IPS-11a (cell line): ENCODE results near the gene EVC2.
"Not testable (repeated sequence)": the region's sequence is repeated elsewhere in the genome, so short reads cannot be mapped to it uniquely, and the experiment has no call there.

ENCODE experiments used
- H3K4me3 ChIP-seq: one replicate; pipeline ENCODE4 v1.5.1; 2013; ENCODE audit warnings: low read depth, low read length, control low read depth

The EVC2 gene

DNA sequence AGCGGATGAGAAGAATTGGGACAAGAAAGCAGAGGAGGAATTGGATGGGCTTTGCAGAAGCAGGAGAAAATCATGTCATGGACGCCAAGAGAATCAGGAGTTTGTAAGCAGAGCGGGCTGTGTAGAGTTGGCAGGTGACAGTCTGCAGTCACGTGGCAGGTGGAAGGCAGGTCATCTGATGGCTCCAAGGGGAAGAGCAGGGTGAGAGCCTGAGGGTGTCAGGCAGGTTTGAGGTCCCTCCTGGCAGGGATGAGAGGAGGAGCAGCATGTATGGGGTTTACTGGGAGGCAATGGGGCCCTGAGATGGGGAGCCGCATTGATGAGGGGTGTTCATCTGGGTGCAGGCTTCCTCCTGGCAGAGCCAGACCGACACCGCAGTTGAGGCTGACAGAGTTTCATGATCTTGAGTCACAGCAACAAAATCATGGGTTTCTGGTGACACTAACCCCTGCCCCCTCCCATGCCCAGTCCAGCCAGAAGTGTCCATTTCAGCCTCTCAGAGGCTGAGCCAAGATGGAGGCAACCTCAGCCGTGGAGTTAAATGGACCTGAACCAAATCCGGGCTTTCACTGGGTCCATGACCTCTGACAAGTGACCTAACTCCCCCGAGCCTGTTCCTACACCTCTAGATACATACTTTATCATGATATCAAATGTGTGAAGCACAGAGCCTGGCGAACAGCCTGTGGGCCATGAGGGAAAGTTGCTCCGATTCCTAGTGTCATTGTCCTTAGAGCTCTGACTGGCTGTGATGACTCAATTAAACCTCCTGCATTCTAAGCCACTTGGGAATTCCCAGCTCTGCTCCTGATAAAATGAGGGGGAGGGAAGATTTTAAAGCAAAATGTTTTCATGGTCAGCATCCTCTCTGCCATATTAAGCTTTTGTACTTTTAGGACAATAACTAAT lies 38.7 kb upstream of the EVC2 start:
- H3K4me3 ChIP-seq, result no peak overlapping the region

DNA sequence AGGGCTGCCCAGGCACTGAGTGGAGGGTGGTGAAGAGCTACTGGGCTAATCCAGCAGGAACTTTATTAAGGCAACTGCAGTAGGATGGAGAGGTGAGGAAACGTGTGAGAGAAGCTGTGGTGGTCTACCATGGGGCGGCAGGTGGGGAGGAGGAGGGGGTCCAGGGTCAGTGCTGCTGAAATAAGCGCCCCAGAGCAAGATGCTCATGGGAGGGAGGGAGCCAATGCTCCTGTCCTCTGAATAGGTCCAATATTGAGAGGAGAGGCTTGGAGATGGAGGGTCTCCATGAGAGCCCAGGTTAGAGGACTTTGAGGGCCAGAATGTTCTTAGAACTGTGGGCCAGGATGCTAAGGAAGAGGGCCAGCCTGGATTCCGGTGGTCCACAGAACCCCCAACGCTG lies 37.9 kb upstream of the EVC2 start:
- H3K4me3 ChIP-seq, result no peak overlapping the region

DNA sequence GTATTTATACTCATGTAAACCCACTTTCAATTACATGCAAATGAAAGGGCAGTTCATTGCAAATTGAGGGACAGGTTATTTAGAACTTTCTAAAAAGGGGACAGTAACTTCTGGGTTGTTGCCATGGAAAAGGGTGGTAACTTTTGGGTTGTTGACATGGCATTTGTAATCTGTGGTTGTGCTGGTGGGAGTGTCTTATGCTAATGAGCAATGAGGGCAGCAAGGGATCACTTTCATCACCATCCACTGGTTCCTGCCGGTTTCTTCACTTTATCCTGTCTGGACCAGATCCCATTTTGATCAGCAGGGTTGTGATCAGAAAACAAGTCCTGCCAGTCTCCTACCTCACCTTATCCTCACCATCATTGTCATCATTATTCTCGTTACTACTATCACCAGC lies 34.6 kb upstream of the EVC2 start:
- H3K4me3 ChIP-seq, result no peak overlapping the region

DNA sequence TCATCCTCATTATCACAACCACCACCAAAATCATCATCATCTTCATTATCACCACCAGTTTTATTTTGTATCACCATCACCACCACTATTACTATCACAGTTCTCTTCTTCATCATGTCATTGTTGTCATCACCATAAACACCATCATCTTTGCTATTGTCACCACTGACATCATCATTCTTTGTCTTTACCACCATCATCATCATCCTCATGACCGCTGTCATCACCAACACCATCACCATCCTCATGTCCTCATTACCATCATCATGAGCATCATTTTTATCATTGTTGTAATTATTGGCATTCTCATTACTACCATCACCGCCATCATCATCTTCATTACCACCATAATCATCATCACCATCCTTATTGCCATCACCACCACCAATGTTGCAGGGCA lies 34.0 kb upstream of the EVC2 start:
- H3K4me3 ChIP-seq, result no peak overlapping the region

DNA sequence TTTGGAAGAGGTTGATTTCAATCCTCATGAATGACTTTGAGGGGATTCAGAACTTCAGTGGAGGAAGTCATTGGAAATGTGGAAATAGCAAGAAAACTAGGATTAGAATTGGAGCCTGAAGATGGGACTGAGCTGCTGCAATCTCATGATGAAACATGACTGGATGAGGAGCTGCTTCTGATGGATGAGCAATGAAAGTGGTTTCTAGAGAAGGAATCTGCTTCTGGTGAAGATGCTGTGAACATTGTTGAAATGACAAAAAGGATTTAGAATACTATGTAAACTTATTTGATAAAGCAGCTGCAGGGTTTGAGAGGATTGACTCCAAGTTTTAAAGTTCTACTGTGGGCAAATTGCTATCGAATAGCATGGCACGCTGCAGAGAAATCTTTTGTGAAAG lies 29.7 kb upstream of the EVC2 start:
- H3K4me3 ChIP-seq, result no peak overlapping the region

DNA sequence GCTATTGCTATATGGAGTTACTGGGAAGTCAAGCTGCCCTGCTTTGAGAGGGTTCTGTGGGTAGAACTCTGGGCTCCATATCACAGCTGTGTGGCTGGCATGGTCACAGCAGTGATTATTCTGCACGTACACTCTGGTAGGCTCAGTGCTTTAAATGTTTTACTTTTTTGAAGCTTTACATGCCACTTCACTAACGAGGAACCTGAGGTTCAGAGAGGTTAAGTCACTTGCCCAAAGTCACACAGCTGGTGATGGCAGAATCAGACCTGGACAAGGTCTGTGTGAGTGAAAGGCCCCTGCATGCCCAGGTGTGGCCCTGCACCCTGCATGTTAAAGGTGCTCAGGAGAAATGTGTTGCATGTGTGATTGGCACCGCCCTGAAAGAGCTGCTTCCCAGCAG lies 27.1 kb upstream of the EVC2 start:
- H3K4me3 ChIP-seq, result no peak overlapping the region

DNA sequence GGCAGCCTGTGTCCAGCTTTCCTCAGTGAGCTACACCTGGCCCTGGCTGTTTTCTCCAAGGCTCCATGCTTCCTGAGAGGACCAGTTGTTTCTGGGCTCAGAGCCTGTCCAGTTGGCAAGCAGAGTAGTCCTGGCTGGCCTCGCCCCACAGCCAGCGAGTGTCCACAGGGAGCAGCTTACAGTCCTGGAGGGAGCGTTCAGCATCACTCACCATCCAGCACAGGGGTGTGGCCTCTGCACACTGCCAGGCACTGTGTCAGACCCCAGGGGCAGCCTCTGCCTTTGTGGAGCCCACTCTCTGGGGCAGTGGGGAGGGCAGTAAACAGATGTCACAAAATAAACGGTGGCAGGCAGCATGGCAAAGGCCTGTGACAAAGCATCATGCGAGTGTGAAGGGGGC lies 26.5 kb upstream of the EVC2 start:
- H3K4me3 ChIP-seq, result no peak overlapping the region

DNA sequence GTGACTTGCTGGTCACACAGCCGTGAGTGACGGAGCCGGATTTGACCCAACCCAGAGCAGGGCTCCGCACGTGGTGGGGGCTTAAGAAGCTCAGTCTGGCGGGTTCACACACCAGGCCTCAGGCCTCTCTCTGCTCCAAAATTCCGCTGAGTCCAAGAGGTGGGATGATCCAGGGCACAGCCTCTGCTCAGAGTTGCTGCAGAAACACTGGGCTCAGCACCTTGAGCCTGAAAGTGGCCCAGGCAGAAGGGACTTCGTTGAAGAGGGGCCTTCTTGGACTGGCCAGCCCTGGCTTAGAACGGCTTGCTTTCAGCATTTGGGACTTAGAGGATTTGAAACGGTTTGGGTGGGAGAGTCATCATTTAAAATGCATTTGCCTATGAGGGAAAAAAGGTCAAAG lies 23.8 kb upstream of the EVC2 start:
- no peak overlapping the region for H3K4me3 ChIP-seq

DNA sequence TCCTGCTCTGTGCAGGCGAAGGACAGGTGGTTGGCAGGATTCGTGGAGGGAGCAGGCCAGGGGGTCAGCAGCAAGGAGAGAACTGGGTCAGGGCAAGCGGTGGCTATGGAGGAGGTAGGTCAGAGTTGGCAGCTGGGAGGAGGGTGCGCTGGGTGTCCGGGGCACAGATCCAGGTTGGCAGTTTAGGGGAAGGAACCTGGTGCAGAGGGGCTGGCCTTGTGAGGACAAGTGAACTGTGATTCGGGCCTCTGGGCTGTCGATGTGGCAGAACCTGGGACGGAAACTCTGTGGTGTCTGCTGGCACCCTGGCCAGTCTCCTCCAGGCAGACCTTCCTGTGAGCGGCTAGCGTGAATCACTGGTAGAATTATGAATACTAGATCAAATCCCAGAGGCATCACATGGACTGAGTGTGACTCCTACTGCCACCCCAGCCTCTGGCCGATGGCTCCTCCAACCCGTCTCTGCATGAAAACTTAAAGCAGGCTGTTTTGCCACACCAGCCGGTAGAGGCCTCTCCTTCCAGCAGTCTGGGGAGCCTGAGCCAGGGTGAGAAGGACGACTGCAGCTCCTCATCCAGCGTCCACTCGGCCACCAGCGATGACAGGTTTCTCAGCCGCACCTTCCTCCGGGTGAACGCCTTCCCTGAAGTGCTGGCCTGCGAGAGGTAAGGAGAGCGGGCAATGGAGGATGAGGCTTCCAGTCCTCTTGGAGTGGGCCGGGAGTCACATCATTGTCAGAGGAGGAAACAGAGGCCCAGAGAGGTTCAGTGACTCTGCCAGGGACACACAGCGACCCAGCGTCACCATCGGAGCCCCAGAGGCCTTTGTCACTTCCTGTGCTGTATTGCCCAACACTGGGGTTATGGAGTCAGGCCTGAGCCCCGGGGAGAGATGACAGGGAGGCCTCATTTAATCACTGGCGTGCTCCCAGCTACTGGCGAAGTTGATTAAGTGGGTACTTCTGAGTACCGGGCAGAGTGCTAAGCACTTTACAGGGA lies 22.9 kb upstream of the EVC2 start:
- no peak overlapping the region for H3K4me3 ChIP-seq

DNA sequence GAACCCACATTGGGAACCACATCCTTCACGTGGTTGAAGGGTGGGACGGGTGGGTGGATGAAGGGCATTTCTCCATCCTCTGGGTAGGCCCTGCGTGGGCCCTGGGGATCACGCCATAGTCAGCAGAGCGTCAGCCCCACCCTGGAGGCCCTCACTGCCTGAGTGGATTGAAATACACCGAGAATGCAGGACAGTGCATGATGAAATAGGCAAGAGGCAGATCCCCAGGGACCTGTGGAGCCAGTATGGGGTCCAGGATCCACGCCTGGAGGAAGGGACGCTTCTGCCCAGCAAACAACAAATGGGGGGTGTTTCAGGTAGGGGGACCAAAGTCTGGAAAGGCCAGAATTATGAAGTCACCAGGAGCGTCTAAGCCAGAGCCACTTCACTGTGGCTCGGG lies 22.1 kb upstream of the EVC2 start:
- H3K4me3 ChIP-seq, result no peak overlapping the region

DNA sequence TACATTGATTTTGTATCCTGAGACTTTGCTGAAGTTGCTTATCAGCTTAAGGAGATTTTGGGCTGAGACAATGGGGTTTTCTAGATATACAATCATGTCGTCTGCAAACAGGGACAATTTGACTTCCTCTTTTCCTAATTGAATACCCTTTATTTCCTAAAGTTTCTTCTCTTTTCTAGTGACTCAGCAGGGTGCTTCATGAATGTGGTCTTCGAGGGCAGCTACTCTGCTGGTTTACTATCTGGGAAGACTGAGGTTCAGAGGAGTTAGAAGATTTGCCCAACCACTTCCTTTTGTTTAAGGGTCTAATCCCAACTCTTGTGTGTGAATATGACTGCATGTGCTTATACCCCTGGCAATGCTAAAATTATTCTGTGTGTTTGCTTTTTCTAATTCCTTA lies 20.1 kb upstream of the EVC2 start:
- not testable (repeated sequence) for H3K4me3 ChIP-seq

DNA sequence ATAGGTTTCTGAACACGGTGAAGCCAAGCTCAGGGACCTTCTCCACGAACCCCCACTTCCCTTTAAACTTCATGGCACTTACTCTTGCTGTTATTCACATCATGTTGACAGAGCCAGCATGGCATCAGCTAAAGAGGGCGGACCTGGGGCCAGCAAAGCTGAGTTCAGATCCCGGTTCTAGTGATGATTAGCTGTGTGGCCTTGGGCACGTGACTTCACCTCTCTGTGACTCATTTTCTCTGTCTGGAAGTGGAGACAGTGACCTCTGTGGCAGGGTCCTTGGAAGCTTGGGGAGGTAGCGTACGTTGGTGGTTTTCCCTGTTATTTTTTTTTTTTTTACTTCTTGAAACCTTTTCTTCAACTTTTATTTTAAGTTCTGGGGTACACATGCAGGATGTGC lies 16.0 kb upstream of the EVC2 start:
- H3K4me3 ChIP-seq, result no peak overlapping the region

DNA sequence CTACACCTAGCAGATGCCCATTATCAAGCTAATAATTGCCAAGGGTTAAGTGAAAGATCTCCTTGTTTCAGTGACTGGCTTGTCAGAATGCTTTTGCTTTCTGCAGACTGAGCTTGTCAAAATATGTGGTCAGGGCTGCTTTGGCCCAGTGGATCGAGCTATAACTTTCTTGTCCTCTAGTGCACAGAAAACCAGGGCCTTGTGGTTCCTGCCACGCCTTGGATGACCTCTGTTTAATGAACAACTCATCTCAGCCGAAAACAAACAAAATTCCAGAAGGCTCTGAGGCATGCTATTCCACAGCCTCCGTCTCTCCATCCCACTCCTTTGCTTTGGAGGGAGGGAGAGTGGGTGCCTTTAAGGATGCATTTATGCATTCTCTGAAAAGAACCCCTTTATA lies 14.0 kb upstream of the EVC2 start:
- H3K4me3 ChIP-seq, result no peak overlapping the region

DNA sequence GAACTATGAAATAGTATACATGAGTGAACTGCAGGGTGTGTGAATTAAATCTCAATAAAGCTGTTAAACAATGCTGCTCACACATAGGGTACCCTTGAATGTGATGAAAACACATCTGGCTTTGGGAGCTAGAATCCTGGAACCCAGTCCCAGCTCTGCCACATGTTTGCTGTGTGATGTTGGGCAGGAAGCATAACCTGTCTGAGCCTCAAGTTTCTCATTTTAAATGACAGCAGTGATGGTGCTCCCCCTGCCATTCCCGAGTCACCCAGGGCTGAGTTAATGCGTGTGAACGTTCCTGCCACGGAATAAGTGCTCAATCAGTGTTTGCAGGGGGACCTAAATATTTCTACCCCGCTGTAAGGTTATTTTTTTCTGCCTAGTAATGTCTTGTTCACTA lies 13.6 kb upstream of the EVC2 start:
- H3K4me3 ChIP-seq, result no peak overlapping the region

DNA sequence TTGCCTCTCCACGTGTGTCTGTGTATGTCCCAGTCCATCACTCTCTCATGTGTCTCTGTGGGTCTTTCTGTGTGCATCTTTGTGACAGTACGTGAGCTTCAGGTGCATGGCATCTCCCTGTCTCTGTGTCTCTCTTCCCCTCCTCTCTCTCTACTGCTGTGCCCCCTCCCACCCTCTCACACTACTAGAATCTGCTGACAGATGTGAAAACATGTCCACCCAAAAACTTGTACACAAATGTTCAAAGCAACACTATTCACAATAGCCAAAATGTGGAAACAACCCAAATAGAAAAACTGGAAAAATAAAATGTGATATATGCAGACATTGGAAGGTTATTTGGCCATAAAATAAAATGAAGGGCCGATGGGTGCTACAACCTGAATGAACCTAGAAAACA lies 12.6 kb upstream of the EVC2 start:
- H3K4me3 ChIP-seq, result no peak overlapping the region

DNA sequence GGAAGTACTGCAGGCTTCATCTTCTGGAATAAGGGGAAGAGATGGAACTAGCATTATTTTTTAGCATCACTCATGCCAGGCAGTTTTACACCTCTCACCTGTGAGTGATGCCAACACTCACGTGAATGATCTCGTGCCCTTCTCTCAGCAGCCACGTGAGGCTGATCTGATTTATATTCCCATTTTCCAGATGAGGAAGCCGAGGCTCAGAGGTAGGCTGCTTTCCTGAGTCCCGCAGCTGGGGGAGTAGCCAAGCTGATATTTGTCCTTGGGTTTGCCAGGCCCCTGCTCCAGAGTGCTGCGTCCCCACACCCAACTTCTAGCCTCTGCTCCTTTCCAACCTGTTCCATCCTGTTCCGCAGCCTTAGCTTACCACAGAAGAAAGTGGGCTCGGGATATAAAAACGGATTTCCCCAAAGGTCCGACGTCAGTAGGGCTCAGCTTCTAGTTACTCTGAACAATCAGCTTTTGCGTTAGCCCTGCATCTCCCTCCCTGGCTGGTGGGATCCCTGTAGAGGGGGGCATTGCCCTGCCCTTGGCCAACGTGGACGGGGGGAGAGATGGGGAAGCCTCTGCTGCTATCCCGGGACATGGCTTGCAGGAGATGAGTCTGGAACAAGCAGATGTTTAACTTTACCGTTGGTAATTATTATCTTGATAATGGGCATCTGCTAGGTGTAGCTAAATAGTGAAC lies 11.9 kb upstream of the EVC2 start:
- H3K4me3 ChIP-seq, result no peak overlapping the region

DNA sequence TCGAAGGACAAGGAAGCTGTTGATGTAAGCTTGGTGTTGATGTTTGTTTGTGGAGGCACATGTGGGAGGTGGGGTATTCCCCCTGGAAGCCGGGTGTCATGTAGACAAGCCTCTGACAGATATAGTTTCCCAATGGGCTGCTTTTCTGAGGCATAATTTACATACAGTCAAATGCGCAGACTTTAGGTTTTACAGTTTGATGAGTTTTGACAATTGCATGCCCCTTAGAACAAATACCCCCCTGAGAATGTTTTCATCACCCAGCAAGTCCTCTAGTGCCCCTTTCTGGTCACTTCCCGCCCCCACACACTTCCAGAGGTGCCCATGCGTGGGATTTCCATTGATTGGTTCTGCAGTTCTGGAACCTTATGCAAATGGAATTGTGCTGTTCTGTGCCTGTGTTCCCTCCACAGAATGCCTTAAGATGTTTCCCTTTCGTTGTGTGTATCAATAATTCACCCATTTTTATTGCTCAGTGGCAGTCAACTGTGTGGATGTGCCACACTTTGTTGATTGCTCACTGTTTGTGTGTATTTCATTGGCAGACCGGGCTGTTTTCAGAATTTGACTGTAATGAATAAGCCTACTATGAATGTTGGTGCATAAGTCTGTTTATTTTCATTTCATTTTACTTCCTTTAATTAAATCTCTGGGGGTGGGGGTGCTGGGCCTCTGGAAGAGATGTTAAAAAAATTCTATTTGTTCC lies 11.1 kb upstream of the EVC2 start:
- H3K4me3 ChIP-seq, result no peak overlapping the region

DNA sequence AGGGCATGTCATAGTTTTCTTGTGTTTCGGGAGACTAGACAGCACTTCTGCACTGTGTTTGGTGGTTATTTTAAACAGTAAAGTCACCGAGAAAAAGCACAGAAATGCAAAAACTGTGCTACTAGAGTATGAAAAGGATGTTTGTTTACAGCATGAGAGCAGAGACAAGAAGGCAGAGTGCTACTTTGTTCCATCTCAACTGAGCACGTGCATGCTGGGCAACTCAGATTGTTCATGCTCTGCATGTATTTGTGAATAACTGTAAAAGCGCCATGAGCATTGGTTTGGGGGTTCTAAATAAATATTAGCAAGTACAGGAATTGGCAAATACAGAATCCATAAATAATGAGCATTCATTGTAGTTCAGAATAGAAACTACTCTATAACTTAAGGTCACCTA lies 10.1 kb upstream of the EVC2 start:
- H3K4me3 ChIP-seq, result no peak overlapping the region

DNA sequence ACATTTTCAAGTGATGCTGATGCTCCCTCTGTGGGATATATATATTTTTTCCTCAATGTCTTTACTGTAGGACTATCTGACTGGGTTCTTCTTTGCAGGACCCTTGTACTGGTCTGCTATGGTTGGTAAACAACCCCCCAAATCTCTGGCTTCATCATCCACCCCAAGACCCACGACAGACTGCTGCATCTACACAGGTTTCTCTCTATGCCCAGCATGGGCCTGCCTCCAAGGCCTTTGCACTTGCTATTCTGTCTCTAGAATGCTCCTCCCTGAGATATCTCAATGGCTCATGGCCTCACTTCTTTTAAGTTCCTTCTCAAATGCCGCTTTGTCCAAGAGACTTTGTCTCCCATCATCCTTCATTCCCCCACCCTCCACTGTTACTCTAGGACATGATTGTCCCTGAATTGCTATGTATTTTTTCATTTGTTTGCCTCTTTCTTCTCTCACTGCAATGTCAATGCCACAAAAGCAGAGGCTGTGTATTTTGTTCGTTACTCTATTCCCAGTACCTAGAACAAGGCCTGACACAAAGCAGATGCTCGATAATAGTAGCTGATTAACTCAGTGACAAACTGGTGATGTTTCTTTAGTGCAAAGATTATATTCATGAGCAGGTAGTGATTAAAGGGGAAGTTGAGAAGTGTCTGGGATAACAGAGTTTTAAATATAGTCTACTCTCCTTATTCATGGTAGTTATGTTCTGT lies 9.2 kb upstream of the EVC2 start:
- H3K4me3 ChIP-seq, result no peak overlapping the region

DNA sequence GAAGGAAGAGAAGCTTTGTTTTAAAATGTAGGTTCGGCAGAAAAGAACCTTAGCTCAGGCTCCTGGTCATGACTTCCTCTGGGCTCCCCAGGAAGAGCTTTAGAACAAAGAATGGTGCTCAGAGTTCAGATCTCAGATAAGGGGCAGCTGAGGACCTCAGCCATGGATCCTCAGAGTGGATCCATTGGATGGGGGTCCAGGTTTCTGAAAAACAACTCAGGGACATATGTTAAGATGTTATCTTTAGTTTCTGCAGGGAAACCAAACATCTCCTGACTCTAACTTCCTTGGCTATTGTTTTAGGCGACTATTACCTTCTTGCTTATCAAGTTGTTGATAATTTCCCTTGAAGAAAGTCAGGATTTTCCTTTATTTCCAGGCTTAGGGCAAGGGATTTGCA lies 8.0 kb upstream of the EVC2 start:
- no peak overlapping the region for H3K4me3 ChIP-seq
